Measurements from ENCODE around the gene RPS15.

The RPS15 gene

GRCh38 chr19:1420590-1420989 lies 17.6 kb upstream of the RPS15 start:
- Histone ChIP-seq H3K36me3 (peaks cover 61 to 83% (median 76%) of the 10 kb centered on the region in 3 donors), H3K9me3 (no peaks in the 10 kb centered on the region), H3K27me3 (no peaks in the 10 kb centered on the region), H3K27ac (no peak overlapping the region), H3K4me1 (peaks cover 8 to 29% (median 24%) of the 10 kb centered on the region in 4 donors), H3K4me3 (no peak overlapping the region)
- no peak for DNase-seq
- TF ChIP-seq CTCF (IDR thresholded peaks at IDR 0.05): no peak
- intact Hi-C loops (cut with DNase I; ENCODE audit: low total_unique reads): no loop called here

GRCh38 chr19:1421218-1421957 lies 16.8 kb upstream of the RPS15 start:
- DNase-seq: no peak
- no peaks in the 10 kb centered on the region for H3K9me3 ChIP-seq
- H3K27me3 ChIP-seq: no peaks in the 10 kb centered on the region
- H3K4me1 ChIP-seq: peaks cover 8 to 21% (median 16%) of the 10 kb centered on the region in 4 donors
- intact Hi-C loops (cut with DNase I; ENCODE audit: low total_unique reads): no loop called here
- no peak overlapping the region for H3K27ac ChIP-seq
- no peak overlapping the region for H3K4me3 ChIP-seq
- no peak for TF ChIP-seq CTCF (IDR thresholded peaks at IDR 0.05)
- H3K36me3 ChIP-seq: peaks cover 66 to 91% (median 84%) of the 10 kb centered on the region in 3 donors

GRCh38 chr19:1421958-1422305 lies 16.3 kb upstream of the RPS15 start:
- H3K36me3 ChIP-seq: peaks cover 66 to 95% (median 89%) of the 10 kb centered on the region in 3 donors
- H3K27me3 ChIP-seq: no peaks in the 10 kb centered on the region
- DNase-seq: no peak
- intact Hi-C loops (cut with DNase I; ENCODE audit: low total_unique reads): no loop called here
- no peak overlapping the region for H3K27ac ChIP-seq
- H3K4me1 ChIP-seq: peaks cover 3 to 16% (median 10%) of the 10 kb centered on the region in 4 donors
- no peak overlapping the region for H3K4me3 ChIP-seq
- no peak for TF ChIP-seq CTCF (IDR thresholded peaks at IDR 0.05)
- no peaks in the 10 kb centered on the region for H3K9me3 ChIP-seq

GRCh38 chr19:1422360-1422759 lies 15.8 kb upstream of the RPS15 start:
- intact Hi-C loops (cut with DNase I; ENCODE audit: low total_unique reads): no loop called here
- Histone ChIP-seq H3K27ac (no peak overlapping the region), H3K4me1 (peaks cover 0 to 11% (median 6%) of the 10 kb centered on the region in 4 donors), H3K27me3 (no peaks in the 10 kb centered on the region), H3K9me3 (no peaks in the 10 kb centered on the region), H3K4me3 (no peak overlapping the region), H3K36me3 (peaks cover 66 to 94% (median 94%) of the 10 kb centered on the region in 3 donors)
- DNase-seq: no peak
- no peak for TF ChIP-seq CTCF (IDR thresholded peaks at IDR 0.05)

GRCh38 chr19:1422943-1423342 lies 15.3 kb upstream of the RPS15 start:
- peak in 1 of 2 donors; percentile 60 for DNase-seq
- Histone ChIP-seq H3K27ac (no peak overlapping the region), H3K4me1 (peaks cover 0 to 5% (median 2%) of the 10 kb centered on the region in 4 donors), H3K4me3 (no peak overlapping the region), H3K36me3 (peaks cover 66 to 95% (median 94%) of the 10 kb centered on the region in 3 donors), H3K27me3 (no peaks in the 10 kb centered on the region), H3K9me3 (no peaks in the 10 kb centered on the region)
- intact Hi-C loops (cut with DNase I; ENCODE audit: low total_unique reads): no loop called here
- TF ChIP-seq CTCF (IDR thresholded peaks at IDR 0.05): no peak

Data from tibial artery (tissue), 4 donors.